HEK293 (cell line): ENCODE data around the gene ASTN2.
A peak's percentile ranks its signal among the peaks of the same experiment; 100 is the strongest.

Experiments used
- CTCF ChIA-PET: fragments of 350-600 bp; formaldehyde crosslinking; extraction: SDS; loops from one replicate; lab custom pipeline; 2021; ENCODE audit warnings: antibody characterized with exemption; lab: Yijun Ruan, JAX
- POLR2A ChIA-PET: fragments of 300-600 bp; formaldehyde crosslinking; extraction: SDS; loops from one replicate; lab custom pipeline; 2020; ENCODE audit warnings: antibody characterized with exemption, inconsistent platforms; lab: Yijun Ruan, JAX
- H3K27ac ChIP-seq: fragments of 200-500 bp; sonication (Bioruptor generic); 2 replicates; pipeline ENCODE4 v1.5.1; 2014; ENCODE audit warnings: low read depth, low read length, control low read depth, inconsistent platforms; ENCODE audit errors: extremely low read depth
- H3K36me3 ChIP-seq, 2 experiments: fragments of 200-500 bp in 1 of 2; sonication (Bioruptor generic) in 1 of 2; 1 replicate in 1 of 2; 2 replicates in 1 of 2; pipeline ENCODE4 v1.5.1; 2014 to 2017; ENCODE audit warnings: inconsistent platforms in 2 of 2, low read length in 2 of 2; ENCODE audit not compliant: control insufficient read depth in 2 of 2, insufficient read depth in 1 of 2
- H3K4me1 ChIP-seq: fragments of 200-500 bp; sonication (Bioruptor generic); 2 replicates; pipeline ENCODE4 v1.5.1; 2014; ENCODE audit warnings: mild to moderate bottlenecking, low read length, inconsistent platforms; ENCODE audit not compliant: control insufficient read depth, insufficient read depth
- H3K4me3 ChIP-seq: 2 replicates; pipeline ENCODE4 v1.5.1; 2011; ENCODE audit warnings: low read depth, mild to moderate bottlenecking, control low read depth, low read length, moderate library complexity
- H3K9me3 ChIP-seq: fragments of 200-500 bp; sonication (Bioruptor generic); 2 replicates; pipeline ENCODE4 v1.5.1; 2014; ENCODE audit warnings: low read depth, low read length, inconsistent platforms; ENCODE audit not compliant: control insufficient read depth, insufficient read depth
- BCL11A ChIP-seq: fragments of 450-650 bp; formaldehyde crosslinking; IDR thresholded peaks from 2 replicates; pipeline ENCODE4 v1.5.1; 2016; ENCODE audit warnings: low read depth, missing biosample characterization, missing genetic modification characterization
- GLI4 ChIP-seq: fragments of 450-650 bp; formaldehyde crosslinking; IDR thresholded peaks from 2 replicates; pipeline ENCODE4 v1.5.1; 2016; ENCODE audit warnings: missing biosample characterization, missing genetic modification characterization
- ZBTB20 ChIP-seq: fragments of 450-650 bp; formaldehyde crosslinking; IDR thresholded peaks from 2 replicates; pipeline ENCODE4 v1.5.1; 2016; ENCODE audit warnings: missing biosample characterization, missing genetic modification characterization
- ZFHX2 ChIP-seq: fragments of 450-650 bp; formaldehyde crosslinking; conservative IDR thresholded peaks from 2 replicates; pipeline ENCODE4 v1.5.1; 2016; ENCODE audit warnings: missing biosample characterization, missing genetic modification characterization
- ZFP41 ChIP-seq: fragments of 450-650 bp; formaldehyde crosslinking; IDR thresholded peaks from 2 replicates; pipeline ENCODE4 v1.5.1; 2016; ENCODE audit warnings: missing biosample characterization, missing genetic modification characterization, borderline replicate concordance
- ZNF10 ChIP-seq: fragments of 450-650 bp; formaldehyde crosslinking; IDR thresholded peaks from 2 replicates; pipeline ENCODE4 v1.5.1; 2017; ENCODE audit warnings: missing biosample characterization, missing genetic modification characterization
- ZNF19 ChIP-seq: fragments of 450-650 bp; formaldehyde crosslinking; IDR thresholded peaks from 2 replicates; pipeline ENCODE4; 2016; ENCODE audit warnings: missing biosample characterization, missing genetic modification characterization, low read depth
- ZNF239 ChIP-seq: fragments of 450-650 bp; formaldehyde crosslinking; IDR thresholded peaks from 2 replicates; pipeline ENCODE4 v1.5.1; 2016; ENCODE audit warnings: missing biosample characterization, missing genetic modification characterization
- ZNF266 ChIP-seq: fragments of 450-650 bp; formaldehyde crosslinking; IDR thresholded peaks from 2 replicates; pipeline ENCODE4 v1.5.1; 2016; ENCODE audit warnings: missing biosample characterization, missing genetic modification characterization, low read depth
- ZNF302 ChIP-seq: fragments of 450-650 bp; formaldehyde crosslinking; IDR thresholded peaks from 2 replicates; pipeline ENCODE4 v1.5.1; 2016; ENCODE audit warnings: missing biosample characterization, missing genetic modification characterization, low read depth
- ZNF366 ChIP-seq: fragments of 450-650 bp; formaldehyde crosslinking; conservative IDR thresholded peaks from 2 replicates; pipeline ENCODE4 v1.5.1; 2016; ENCODE audit warnings: missing biosample characterization, missing genetic modification characterization
- ZNF394 ChIP-seq: fragments of 450-650 bp; formaldehyde crosslinking; IDR thresholded peaks from 2 replicates; pipeline ENCODE4 v1.5.1; 2016; ENCODE audit warnings: missing biosample characterization, missing genetic modification characterization, mild to moderate bottlenecking, moderate library complexity, borderline replicate concordance
- ZNF416 ChIP-seq: fragments of 450-650 bp; formaldehyde crosslinking; IDR thresholded peaks from 2 replicates; pipeline ENCODE4 v1.5.1; 2016; ENCODE audit warnings: missing biosample characterization, missing genetic modification characterization
- ZNF624 ChIP-seq: fragments of 450-650 bp; formaldehyde crosslinking; IDR thresholded peaks from 2 replicates; pipeline ENCODE4 v1.5.1; 2017; ENCODE audit warnings: missing biosample characterization, missing genetic modification characterization
- ZNF658 ChIP-seq: fragments of 450-650 bp; formaldehyde crosslinking; IDR thresholded peaks from 2 replicates; pipeline ENCODE4; 2016; ENCODE audit warnings: missing biosample characterization, missing genetic modification characterization
- ZXDB ChIP-seq: fragments of 450-650 bp; formaldehyde crosslinking; IDR thresholded peaks from 2 replicates; pipeline ENCODE4 v1.5.1; 2016; ENCODE audit warnings: missing biosample characterization, missing genetic modification characterization
- TF ChIP-seq, protein P1 (sequence below): fragments of 450-650 bp; formaldehyde crosslinking; conservative IDR thresholded peaks from 2 replicates; pipeline ENCODE4 v1.5.1; 2016; ENCODE audit warnings: low read depth, missing biosample characterization, missing genetic modification characterization
- TF ChIP-seq, protein P2 (sequence below): fragments of 450-650 bp; formaldehyde crosslinking; IDR thresholded peaks from 2 replicates; pipeline ENCODE4 v1.5.1; 2017; ENCODE audit warnings: missing biosample characterization, missing genetic modification characterization
- TF ChIP-seq, protein P3 (sequence below): fragments of 450-650 bp; formaldehyde crosslinking; IDR thresholded peaks from 2 replicates; pipeline ENCODE4 v1.5.1; 2016; ENCODE audit warnings: missing biosample characterization, missing genetic modification characterization

Gene ASTN2

DNA sequence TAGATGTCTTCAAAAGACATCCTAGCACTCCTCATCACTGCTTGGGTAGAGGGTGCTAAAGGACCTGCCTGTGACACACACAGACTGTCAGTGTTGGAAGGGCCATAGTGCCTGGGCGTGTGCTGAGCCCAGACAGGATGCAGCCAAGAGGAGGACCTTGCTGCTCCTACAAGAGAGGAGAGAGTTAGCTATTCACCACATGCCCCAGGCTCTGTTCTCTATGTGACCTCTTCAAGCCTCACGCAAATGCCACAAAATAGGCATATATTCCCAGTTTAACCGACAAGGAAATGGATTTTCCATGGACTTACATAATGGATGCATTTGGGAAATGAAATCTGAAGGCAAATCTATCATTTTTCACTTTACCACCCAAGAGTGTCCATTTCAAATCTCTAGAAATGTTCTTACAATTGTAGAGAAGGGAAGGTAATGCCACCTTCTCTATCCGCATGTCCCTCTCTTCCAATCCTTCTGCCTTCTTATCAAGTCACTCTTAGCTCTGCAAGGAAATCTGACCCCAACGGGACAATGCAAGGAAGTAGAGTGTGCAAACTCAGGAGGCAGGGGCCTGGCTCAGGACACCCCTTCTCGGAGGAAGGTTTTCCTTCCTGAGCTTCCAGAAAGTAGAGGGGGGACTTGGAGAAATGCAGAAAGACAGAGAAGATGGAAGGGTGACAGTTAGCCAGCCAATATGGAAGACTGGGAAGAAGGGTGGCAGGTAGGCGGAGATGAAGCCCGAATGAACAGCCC lies 678.3 kb downstream of the ASTN2 start:
- ChIA-PET CTCF (interaction anchor here (0.6 to 12.1 kb wide), 45 partner anchors 9 to 1641 kb away, joined by 3 to 318 read pairs (median 4); no protein-coding TSS in a partner anchor), POLR2A (interaction anchor here (0.6 to 1.2 kb wide), 2 partner anchors 124 to 220 kb away, joined by 5 read pairs; no protein-coding TSS in a partner anchor)
- Histone ChIP-seq H3K4me1 (no peaks in the 10 kb centered on the region), H3K9me3 (no peaks in the 10 kb centered on the region), H3K4me3 (no peak overlapping the region), H3K36me3 (no peaks in the 10 kb centered on the region), H3K27ac (no peak overlapping the region)
- TF ChIP-seq, protein P1, sequence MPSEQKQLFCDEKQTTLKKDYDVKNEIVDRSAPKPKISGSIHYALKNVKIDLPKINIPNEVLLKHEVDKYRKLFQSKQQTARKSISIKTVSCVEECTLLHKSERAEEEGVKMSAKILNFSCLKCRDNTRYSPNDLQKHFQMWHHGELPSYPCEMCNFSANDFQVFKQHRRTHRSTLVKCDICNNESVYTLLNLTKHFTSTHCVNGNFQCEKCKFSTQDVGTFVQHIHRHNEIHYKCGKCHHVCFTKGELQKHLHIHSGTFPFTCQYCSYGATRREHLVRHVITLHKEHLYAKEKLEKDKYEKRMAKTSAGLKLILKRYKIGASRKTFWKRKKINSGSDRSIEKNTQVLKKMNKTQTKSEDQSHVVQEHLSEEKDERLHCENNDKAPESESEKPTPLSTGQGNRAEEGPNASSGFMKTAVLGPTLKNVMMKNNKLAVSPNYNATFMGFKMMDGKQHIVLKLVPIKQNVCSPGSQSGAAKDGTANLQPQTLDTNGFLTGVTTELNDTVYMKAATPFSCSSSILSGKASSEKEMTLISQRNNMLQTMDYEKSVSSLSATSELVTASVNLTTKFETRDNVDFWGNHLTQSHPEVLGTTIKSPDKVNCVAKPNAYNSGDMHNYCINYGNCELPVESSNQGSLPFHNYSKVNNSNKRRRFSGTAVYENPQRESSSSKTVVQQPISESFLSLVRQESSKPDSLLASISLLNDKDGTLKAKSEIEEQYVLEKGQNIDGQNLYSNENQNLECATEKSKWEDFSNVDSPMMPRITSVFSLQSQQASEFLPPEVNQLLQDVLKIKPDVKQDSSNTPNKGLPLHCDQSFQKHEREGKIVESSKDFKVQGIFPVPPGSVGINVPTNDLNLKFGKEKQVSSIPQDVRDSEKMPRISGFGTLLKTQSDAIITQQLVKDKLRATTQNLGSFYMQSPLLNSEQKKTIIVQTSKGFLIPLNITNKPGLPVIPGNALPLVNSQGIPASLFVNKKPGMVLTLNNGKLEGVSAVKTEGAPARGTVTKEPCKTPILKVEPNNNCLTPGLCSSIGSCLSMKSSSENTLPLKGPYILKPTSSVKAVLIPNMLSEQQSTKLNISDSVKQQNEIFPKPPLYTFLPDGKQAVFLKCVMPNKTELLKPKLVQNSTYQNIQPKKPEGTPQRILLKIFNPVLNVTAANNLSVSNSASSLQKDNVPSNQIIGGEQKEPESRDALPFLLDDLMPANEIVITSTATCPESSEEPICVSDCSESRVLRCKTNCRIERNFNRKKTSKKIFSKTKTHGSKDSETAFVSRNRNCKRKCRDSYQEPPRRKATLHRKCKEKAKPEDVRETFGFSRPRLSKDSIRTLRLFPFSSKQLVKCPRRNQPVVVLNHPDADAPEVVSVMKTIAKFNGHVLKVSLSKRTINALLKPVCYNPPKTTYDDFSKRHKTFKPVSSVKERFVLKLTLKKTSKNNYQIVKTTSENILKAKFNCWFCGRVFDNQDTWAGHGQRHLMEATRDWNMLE (tag by site-specific recombination) = no peak
- TF ChIP-seq ZNF366 (tag by site-specific recombination) = no peak
- TF ChIP-seq ZNF658 (tag by site-specific recombination) = no peak
- no peak for TF ChIP-seq BCL11A (tag by site-specific recombination)
- no peak for TF ChIP-seq GLI4 (tag by site-specific recombination)
- TF ChIP-seq ZBTB20 = no peak
- no peak for TF ChIP-seq ZNF624 (tag by site-specific recombination)
- TF ChIP-seq ZNF239 (tag by site-specific recombination) = no peak
- TF ChIP-seq, protein P2, sequence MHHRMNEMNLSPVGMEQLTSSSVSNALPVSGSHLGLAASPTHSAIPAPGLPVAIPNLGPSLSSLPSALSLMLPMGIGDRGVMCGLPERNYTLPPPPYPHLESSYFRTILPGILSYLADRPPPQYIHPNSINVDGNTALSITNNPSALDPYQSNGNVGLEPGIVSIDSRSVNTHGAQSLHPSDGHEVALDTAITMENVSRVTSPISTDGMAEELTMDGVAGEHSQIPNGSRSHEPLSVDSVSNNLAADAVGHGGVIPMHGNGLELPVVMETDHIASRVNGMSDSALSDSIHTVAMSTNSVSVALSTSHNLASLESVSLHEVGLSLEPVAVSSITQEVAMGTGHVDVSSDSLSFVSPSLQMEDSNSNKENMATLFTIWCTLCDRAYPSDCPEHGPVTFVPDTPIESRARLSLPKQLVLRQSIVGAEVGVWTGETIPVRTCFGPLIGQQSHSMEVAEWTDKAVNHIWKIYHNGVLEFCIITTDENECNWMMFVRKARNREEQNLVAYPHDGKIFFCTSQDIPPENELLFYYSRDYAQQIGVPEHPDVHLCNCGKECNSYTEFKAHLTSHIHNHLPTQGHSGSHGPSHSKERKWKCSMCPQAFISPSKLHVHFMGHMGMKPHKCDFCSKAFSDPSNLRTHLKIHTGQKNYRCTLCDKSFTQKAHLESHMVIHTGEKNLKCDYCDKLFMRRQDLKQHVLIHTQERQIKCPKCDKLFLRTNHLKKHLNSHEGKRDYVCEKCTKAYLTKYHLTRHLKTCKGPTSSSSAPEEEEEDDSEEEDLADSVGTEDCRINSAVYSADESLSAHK (tag by site-specific recombination) = no peak
- no peak for TF ChIP-seq ZFHX2 (tag by site-specific recombination)
- TF ChIP-seq ZXDB (tag by site-specific recombination) = no peak
- no peak for TF ChIP-seq ZNF394 (tag by site-specific recombination)
- no peak for TF ChIP-seq ZNF302 (tag by site-specific recombination)
- TF ChIP-seq ZFP41 (tag by site-specific recombination) = no peak
- TF ChIP-seq ZNF416 (tag by site-specific recombination) = no peak
- TF ChIP-seq ZNF10 (tag by site-specific recombination) = no peak
- TF ChIP-seq ZNF19 (tag by site-specific recombination) = no peak

DNA sequence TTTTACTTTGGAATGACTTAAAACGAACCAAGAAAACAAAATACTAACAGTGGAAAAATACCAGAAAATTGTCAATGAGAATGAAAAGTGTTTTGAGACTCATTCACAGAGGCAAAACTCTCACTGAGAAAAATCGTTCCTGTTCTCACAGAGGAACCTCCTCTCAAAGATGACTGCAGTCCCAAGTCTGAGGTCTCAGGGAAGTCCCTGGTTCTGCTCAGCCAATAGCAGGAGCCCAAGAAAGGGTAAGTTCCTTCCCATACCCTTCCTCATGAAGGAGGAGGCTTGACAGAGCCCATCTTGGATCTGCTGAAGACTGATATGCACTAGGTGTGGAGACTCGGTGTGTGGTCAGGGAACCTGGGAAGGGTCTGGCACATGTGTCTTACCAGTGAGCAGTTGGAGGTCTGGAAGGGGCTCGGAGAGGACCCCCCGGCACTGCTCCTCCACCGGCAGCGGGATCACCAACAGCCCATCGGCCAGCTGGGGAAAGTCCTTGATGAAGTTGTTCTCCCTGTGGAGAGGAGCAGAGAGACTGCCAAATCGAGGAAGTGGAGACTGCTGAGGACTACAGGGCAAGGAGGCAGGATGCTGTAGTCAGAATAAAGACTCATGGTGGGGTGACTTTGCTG lies 681.7 kb downstream of the ASTN2 start:
- TF ChIP-seq, protein P3, sequence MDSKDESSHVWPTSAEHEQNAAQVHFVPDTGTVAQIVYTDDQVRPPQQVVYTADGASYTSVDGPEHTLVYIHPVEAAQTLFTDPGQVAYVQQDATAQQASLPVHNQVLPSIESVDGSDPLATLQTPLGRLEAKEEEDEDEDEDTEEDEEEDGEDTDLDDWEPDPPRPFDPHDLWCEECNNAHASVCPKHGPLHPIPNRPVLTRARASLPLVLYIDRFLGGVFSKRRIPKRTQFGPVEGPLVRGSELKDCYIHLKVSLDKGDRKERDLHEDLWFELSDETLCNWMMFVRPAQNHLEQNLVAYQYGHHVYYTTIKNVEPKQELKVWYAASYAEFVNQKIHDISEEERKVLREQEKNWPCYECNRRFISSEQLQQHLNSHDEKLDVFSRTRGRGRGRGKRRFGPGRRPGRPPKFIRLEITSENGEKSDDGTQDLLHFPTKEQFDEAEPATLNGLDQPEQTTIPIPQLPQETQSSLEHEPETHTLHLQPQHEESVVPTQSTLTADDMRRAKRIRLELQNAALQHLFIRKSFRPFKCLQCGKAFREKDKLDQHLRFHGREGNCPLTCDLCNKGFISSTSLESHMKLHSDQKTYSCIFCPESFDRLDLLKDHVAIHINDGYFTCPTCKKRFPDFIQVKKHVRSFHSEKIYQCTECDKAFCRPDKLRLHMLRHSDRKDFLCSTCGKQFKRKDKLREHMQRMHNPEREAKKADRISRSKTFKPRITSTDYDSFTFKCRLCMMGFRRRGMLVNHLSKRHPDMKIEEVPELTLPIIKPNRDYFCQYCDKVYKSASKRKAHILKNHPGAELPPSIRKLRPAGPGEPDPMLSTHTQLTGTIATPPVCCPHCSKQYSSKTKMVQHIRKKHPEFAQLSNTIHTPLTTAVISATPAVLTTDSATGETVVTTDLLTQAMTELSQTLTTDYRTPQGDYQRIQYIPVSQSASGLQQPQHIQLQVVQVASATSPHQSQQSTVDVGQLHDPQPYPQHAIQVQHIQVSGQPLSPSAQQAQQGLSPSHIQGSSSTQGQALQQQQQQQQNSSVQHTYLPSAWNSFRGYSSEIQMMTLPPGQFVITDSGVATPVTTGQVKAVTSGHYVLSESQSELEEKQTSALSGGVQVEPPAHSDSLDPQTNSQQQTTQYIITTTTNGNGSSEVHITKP (tag by site-specific recombination) = peak; percentile 24; the same call in 1 of the 2 replicates
- TF ChIP-seq ZNF266 (tag by site-specific recombination) = no peak
- no peak overlapping the region for H3K4me3 ChIP-seq
- H3K9me3 ChIP-seq = no peaks in the 10 kb centered on the region
- no peaks in the 10 kb centered on the region for H3K4me1 ChIP-seq
- no peaks in the 10 kb centered on the region for H3K36me3 ChIP-seq
- ChIA-PET CTCF (interaction anchor here (12.1 kb wide), 1 partner anchor 128 kb away, joined by 318 read pairs; no protein-coding TSS in a partner anchor), POLR2A (no interaction called here)
- H3K27ac ChIP-seq = no peak overlapping the region
